Stimulated activated CD4-positive, alpha-beta T cell treated with anti-CD3 and anti-CD28 coated beads, Interleukin-2, amount 100 ng/mL, for 4 hours (primary cell): ENCODE data around the gene PRIM2.
"Not testable (repeated sequence)": the region's sequence is repeated elsewhere in the genome, so short reads cannot be mapped to it uniquely, and the experiment has no call there.

Experiments used
- DNase-seq: peaks from one replicate; pipeline ENCODE4 v3.0.0-alpha.2; 2020; ENCODE audit warnings: low read depth

The PRIM2 gene

DNA sequence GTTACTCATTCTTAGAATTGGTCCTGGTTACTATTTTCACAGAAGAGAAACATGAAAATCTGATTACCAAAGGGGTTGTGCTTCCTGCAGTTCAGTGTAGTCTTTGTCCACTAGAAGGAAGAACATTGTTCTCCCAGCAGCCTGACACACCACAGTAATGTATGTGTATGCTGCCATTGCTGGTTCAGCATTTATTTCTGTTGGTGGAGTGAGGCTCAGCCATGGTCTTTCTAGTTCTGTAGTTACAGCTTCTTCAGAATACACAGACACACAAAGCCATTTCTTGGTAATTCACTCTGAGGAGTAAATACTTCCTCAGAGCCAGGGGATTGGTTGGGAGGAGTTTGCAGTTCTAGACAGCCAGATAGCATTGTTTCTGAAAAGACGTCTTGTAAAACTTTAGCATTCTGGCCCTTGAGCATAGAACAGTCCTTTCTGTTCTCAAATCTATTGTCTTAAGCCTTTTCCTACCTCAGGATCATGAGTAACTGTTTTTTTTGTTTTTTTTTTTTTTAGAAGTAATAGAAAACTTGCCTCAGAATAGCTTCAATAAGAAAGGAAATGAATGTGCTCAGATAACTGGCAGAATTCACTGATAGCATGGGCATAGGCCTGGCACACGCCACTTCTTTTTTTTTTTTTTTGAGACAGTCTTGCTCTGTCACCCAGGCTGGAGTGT, 128.5 kb downstream of the PRIM2 start:
- not testable (repeated sequence) for DNase-seq

DNA sequence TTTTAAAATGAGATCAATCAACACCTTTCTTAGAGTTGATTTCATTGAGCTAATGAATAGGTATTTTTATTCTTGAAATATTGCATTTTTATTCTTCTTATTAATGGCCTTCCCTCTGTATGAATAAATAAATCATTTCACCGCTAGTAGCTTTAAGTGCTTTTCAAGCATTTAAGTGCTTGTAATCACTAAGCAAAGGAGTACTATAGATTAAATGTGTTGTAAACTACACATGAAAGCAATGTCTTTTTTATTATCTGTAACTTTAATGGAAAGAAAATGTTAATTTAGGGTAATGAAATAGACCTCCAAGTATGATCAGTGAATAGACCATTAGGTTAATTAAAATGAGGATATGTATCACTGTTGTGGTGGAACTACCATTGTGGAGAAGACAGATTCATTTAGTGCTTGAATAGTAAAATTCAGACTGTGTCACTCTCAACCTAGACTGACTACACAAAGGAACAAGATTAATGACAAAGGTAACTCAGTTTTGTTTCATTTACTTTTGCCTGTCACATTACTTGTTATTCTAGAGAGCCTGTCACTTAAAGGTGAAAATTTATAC, 132.2 kb downstream of the PRIM2 start:
- DNase-seq: not testable (repeated sequence)

DNA sequence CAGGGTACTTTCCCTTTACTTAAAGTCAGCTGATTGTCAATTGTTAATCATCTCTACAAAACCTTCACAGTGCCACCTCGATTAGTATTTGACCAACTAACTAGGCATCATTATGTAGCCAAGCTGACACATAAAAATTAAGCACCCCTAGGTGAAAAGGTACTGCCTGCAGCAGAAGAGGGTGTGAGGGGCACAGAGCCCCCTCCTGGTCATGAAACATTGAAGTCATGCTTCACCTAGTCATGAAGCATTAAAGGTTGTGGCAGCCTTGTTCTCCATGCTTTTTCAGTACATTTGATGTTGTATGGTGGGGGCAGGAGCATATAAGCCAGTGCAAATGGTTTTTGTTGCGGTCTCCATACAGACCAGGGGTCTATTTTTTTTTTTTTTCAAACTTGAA, 142.4 kb downstream of the PRIM2 start:
- not testable (repeated sequence) for DNase-seq

GRCh38 chr6:57461022-57461421, 143.6 kb downstream of the PRIM2 start:
- DNase-seq: not testable (repeated sequence)

DNA sequence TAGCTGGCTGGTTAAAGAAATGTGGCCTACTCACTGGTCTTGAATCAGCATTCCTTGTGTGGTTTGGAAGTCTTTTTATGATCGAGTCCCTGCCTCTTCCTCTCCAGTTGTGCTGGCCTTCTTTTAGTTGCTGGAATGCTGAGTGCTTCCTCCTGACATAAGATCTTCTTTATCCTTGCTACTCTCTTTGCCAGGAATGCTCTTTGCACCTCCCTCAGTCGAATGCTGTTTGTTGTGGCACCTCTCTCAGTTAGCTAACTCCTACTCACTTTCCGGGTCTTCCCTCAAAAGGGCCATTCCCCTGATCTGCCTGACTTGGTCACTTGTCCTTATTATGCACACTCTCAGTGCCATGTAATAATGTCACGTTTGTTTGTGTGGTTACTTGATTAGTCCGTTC, 146.4 kb downstream of the PRIM2 start:
- DNase-seq: not testable (repeated sequence)

DNA sequence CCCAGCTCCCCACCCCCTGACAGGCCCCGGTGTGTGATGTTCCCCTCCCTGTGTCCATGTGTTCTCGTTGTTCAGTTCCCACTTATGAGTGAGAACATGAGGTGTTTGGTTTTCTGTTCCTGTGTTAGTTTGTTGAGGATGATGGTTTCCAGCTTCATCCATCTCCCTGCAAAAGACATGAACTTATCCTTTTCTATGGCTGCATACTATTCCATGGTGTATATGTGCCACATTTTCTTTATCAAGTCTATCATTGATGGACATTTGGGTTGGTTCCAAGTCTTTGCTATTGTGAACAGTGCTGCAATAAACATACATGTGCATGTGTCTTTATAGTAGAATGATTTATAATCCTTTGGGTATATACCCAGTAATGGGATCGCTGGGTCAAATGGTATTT, 148.5 kb downstream of the PRIM2 start:
- DNase-seq: not testable (repeated sequence)

GRCh38 chr6:57469072-57469471, 151.6 kb downstream of the PRIM2 start:
- DNase-seq: no peak

DNA sequence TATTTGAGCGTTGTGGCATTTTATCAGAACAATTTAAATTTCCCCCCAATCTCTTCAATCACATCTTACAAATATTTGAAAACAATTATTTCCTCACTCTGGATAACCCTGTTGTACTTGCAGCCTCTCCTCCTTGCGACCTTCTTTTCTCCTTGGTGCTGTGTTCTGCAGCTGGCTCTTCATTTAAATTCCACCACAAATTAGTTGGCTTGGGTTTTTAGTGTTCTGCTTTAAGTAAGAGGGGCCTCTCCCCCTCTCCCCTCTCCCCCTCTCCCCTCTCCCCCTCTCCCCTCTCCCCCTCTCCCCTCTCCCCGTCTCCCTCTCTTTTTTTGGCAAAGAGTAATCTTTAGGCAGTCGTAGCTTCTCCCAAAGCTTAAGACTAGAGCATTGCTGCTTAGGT, 152.7 kb downstream of the PRIM2 start:
- DNase-seq: not testable (repeated sequence)

DNA sequence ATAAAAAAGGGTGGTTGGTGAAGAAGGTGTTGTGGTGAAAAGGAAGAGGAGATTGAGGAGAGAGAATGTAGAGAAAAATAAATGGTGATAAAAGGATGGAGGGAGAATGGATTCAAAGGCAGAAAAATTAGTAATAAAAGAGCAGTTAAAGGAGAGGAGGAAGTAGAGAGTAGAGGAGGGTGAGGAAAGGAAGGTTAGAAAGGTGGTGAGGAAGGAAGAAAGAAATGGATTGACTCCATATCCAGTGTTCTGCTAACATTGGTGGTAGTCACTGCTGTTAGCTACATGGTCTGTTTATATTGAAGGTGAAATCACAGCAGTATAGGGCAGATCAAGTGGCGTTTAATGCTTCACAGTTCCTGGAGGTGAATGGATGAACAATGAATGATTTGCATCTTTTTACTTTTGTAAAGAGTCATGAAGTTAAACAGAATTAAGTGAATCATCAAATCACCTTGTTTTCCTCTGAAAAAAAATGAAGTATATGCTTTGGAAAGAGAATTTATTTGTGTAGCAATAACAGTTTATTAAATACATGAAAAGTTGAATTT, 154.0 kb downstream of the PRIM2 start:
- DNase-seq: not testable (repeated sequence)

DNA sequence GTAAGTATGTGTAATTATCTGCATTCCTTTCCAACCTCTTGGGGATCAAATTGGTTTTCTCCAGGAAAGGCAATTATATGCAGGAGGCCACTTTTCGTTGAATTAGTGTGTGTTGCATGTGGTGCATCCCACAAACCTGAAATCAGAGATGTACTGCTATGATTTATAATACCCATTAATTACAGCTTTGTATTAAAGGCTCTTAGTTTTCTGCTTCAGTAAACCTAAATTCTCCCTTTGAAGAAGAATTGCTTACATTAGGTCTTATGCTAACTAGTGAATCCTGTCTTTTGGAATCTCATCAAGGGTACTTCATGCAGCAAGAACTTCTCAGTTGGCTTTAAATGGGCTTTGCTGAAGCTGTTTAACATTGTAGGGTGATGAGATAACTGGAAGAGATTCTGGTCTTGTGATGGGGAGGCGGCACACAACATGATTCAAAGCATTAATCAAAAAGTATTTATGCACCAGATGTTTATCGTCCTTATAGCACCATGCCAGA, 155.5 kb downstream of the PRIM2 start:
- not testable (repeated sequence) for DNase-seq

- DNase-seq: not testable (repeated sequence)
These were observed 157.5 kb downstream of the PRIM2 start for GRCh38 chr6:57474862-57475475.

DNA sequence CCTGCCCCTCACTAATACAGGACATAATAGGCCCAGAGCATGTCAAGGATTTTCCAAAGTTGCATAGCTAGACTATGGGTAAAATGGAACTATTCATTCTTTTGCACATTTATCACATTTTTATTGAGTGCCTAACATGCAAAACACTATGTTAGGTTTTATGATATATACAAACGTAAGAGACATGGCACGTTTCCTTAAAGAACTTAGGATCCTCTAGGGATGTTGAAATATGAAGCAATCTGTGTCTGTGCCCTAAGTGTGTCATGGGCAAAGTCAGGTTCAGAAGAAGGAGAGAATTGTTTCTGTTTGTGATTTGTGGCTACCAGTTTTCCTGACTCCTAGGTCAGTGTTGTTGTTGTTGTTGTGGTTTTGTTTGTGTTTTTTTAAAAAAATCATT, 158.2 kb downstream of the PRIM2 start:
- not testable (repeated sequence) for DNase-seq

GRCh38 chr6:57480194-57480593, 162.8 kb downstream of the PRIM2 start:
- not testable (repeated sequence) for DNase-seq

GRCh38 chr6:57481121-57481520, 163.7 kb downstream of the PRIM2 start:
- not testable (repeated sequence) for DNase-seq

GRCh38 chr6:57482471-57482870, 165.0 kb downstream of the PRIM2 start:
- DNase-seq: not testable (repeated sequence)

GRCh38 chr6:57486494-57487081, 169.2 kb downstream of the PRIM2 start:
- not testable (repeated sequence) for DNase-seq

- DNase-seq: not testable (repeated sequence)
These were observed 171.1 kb downstream of the PRIM2 start for GRCh38 chr6:57488551-57488950.

GRCh38 chr6:57489887-57490286, 172.5 kb downstream of the PRIM2 start:
- DNase-seq: not testable (repeated sequence)

GRCh38 chr6:57491795-57492194, 174.4 kb downstream of the PRIM2 start:
- not testable (repeated sequence) for DNase-seq

DNA sequence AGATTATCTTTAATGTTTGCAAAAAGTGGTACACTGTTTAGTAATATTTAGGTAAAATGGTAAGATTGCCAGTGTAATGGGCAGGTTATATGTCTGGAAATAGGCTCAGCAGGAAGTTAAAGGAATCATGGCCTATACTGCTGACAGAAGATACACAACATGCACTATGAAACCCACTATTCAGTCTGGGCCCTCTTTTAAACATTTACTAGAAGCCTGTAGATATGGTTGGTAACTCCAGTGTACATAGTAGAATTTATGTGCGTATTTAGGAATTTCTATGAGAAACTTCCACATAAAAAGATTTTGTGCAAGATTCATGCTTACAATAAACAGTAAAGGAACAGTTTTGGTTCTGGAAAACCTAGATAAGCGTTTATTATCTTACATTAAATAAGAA, 178.8 kb downstream of the PRIM2 start:
- not testable (repeated sequence) for DNase-seq

GRCh38 chr6:57500368-57501021, 183.1 kb downstream of the PRIM2 start:
- not testable (repeated sequence) for DNase-seq

DNA sequence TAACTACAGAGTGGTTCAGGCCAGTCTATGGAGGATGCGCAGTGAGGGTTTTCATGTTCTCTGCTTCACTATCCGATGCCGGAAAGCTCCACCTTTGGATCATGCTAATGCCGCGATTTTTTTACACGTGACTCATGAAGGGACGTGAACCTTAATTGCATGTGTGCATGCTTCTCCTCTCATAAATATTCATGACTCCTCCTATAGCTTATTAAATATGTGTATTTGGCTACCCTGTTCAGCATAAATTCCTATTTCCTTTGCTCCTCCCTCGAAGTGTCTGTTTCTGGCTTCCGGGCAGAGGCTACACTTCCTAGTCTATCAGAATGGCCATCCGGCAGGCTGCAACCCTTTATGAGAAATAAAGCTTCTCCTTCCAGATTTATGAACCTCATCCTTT, 185.0 kb downstream of the PRIM2 start:
- not testable (repeated sequence) for DNase-seq
